ENCODE measurements around the gene ATG16L1.

ATG16L1 gene

DNA sequence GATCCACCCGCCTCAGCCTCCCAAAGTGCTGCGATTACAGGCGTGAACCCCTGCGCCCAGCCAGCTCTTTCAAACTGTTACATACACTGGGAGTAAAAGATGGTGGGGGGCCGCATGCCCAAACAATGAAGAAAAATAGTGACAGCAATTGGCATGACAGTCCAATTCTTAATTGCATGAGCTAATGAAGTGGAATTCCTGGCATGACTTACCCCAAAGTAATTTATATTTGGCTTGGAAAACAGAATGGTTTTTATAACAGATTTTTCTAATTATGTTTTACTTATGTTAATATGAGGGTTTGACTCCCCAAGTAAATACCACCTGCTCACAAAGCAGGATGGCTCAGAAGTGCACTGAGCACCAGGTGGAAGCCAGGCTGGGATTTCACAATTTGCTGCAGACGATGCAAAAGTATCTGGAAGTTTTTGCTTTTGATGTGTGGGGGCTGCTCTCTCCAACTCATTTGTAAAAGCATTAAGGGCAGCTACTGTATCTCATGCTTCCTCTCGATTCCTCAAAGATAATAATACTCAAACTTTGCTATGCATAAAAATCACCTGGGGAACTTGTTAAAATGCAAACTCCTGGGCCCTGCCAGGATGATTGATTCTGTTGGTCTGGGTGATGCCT, 24.0 kb upstream of the ATG16L1 start:
- no peak for DNase-seq (ENCODE audit: low spot score)

DNA sequence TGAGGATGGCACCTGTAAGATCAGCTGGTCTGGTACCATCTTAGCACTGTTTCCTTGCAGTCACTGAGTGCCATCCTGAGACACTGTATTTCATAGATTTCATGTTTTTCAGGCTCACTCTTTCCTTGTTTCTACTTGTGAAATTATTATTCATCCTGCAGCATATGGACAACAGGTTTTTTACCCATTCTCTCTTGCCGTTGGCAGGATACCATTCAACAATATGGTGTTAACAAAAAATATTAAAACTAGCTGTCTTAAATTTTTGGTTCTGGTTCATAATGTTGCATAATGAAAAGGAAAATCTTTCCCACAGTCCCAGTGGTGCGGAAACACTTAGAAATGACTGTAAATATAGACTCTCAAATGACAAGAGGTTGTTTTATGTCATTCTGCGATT, 23.1 kb upstream of the ATG16L1 start:
- DNase-seq (ENCODE audit: low spot score): no peak

DNA sequence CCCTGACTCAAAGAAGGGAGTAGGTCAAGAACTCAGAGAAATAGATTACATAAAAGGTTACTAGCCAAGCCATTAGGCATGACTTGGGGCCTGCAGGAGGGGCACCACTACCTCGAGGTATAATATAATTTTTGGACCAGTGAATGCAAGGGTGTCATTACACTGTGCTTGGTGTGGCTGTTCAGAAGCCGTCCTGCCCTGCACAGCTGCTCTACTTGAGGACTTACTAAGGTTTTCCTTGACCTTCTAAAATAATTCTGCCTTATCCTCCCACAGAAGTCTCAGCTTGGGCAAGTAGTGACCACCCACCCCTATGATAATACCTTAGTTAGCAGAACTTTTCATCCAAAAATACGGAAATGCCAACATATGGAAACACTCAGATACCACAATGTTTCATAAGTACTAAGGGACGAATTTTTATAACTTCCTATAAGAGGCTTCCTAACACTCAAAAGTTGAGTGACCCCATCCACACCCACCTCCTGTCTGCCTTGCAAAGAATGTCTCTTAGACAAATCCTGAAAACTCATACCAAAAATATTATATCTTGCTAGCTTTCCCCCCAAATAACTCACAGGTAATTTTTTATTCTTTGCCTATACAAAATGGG, 17.7 kb upstream of the ATG16L1 start:
- no peak for DNase-seq (ENCODE audit: low spot score)

DNA sequence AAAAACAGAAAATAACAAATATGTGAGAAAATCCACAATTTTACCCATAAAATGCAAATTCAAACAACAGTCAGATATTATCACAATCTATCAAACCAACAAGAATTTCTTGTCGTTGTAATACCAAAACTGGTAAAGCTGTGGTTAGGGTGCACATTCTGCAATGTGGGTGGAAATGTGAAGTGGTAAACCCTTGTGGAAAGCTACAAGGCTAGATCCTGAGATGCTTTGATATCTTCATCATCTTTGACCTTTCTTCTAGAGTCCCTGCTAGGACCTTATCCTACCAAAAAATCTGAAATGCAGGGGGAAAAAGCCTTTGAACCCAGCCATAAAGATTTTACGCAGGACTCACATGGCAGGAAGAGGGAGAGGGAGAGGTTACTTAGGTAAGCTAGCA, 17.2 kb upstream of the ATG16L1 start:
- no peak for DNase-seq (ENCODE audit: low spot score)

DNA sequence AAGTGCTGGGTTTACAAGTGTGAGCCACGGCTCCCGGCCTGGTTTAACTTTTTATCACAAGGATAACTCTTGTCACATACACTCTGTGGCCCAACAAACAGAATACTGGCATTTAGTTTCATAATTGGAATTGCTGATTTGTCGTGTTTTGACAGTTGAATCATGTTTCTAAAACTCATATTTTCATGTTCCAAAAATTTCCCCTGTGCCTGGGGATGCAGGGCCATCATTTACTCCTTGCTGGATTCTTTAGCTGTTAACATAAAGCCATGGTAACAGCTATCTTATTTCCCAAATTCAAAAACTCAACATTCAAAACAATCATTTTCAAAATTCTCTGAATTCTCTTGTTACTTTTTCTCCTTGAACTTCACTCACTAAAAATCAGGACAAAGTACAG, 16.5 kb upstream of the ATG16L1 start:
- DNase-seq (ENCODE audit: low spot score): no peak

DNA sequence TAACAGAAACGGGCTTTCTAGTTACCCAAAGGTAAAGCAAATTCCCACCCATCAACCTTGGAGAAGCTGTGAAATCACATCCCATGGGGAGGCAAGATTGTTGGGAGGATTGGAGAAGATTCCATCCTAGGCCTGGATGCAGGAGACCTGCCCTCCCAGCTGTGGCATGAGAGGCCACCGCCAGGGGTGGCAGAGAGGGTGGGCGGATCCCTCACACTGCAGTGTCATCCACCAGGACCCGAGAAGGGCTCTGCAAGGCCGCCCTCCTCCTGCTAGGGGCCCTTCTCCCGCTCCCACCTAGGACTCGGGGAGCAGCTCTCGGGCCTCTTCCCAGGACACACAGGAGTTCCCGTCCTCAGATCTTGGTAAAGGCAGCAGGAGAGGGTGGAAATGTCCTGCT, 15.5 kb upstream of the ATG16L1 start:
- DNase-seq (ENCODE audit: low spot score): no peak

DNA sequence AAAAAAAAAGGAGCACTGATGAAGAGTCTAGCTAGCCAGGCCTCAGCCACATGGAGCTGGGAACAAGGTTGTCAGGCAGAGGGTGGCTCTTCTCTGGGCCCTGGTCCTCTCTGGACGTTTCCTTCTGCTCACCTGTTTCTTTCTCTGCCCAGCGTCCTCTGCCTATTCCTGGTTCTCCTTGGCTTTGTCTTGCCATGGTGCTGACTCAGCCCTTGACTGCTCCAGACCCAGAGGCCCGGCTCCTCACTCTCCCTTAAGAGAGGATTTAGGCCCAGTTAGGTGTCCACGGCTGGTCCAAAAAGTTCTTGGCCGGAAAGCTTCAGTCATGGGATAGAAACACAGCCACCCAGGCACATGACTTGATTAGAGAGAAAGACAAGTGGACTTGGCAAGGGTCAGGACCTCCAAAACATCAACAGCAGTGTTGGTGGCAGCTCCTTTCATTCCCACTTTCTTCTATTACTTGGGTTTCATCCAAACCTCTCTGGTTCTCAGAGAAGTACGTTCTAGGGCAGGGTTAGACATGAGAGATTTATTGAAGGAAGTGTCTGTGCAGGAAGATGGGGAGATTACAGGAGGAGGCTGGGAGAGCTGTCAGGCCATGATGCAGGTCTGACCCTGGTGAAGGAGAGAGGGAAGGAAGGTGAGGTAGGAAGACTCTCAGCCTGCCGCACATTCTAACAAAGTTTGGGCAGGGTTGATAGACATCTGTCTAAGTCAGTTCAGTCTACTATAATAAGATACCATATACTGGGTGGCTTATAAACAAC, 14.5 kb upstream of the ATG16L1 start:
- DNase-seq (ENCODE audit: low spot score): no peak

DNA sequence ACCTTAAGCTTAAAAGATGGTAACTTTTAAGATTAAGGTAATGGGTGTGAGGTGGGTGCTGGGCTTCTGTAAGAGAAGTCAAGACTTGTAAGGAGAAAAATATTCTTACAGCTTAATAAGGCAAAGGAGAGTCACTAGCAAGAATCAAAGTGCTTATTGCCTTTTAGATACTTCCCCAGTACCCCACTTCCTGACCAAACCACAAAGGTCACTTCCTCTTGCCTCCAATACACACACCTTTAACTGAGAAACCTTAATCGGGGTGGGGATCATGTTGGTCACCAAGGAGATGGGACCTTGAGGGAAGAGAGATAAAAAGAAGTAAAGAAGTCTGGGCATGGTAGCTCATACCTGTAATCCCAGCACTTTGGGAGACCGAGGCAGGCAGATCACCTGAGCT, 10.6 kb upstream of the ATG16L1 start:
- DNase-seq (ENCODE audit: low spot score): no peak

DNA sequence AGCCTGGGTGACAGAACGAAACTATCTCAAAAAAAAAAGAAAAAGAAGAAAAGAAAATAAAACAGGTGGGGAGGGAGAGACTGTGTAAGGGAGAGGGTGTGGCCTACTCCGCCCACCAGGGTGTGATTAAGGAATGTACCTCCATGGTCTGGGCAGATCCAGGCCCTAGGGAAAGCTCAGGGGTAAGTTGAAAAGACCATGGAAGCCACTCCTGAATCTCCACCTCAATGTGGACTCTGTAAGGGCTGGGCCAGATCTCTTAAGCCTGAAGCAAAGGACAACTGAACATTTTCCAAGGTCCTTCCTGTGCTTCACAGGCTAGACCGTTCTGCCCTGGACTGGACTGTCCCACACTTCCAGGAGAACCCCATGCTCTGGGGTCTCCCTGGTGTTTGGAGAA, 9.7 kb upstream of the ATG16L1 start:
- DNase-seq (ENCODE audit: low spot score): no peak

DNA sequence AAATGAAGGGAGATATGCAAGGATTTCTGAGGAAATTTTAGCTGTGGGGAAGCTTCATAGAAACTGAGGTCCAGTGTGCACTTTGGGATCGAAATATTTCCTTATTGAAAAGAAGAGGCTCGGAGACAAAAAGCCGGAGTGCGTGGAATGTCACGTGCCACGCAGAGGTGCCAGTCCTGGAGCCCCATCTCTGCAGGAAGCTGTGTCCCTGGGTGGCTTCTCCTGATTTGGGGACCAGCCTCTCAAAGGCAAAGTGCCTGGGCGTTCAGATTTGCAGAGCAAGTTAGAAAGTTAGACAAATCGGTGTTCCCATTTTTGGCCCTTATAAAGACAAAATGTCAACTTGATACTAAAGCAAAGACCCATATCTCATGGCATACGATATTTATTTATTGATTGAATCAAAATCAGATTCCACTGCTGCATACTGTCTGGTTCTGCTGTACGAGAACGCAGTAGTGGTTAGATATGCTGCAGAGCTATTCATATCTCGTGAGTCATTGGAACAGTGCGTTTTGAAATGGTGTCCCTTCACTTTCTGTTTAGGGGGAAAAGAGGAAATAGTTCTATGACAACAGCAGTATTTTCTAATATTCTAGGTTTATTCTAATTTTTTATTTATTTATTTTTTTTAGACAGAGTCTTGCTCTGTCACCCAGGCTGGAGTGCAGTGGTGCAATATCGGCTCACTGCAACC, 9.1 kb upstream of the ATG16L1 start:
- no peak for DNase-seq (ENCODE audit: low spot score)

DNA sequence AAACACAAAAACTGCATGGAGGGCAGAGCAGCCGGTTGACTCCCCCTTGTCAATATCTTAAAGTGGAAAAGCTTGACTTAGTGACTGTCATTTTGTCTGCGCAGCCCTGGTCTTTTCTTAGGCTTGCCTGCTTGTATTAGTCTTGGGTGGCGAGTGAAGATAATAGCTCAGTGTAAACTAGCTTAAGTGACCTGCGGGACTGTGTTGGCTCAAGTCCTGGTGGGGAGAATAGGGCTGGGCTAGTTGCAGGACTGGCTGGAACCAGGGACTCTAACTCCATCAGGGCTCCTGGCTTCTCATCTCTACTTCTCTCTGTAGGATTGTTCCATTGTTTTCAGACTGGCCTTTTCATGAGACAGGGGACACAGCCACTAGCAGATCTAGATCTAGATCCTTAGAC, 8.1 kb upstream of the ATG16L1 start:
- DNase-seq (ENCODE audit: low spot score): no peak

DNA sequence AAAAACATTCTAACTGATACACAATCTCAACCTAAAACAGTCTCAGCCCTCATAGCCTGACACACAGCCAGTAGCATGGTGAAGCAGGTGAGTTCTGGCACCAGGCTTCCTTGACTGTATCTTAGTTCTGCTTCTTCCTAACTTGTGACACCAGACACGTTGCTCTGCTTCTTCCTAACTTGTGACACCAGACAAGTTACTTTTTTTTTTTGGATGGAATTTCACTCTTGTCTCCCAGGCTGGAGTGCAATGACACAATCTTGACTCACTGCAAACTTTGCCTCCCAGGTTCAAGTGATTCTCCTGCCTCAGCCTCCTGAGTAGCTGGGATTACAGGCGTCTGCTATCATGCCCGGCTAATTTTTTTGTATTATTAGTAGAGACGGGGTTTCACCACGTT, 6.7 kb upstream of the ATG16L1 start:
- no peak for DNase-seq (ENCODE audit: low spot score)

DNA sequence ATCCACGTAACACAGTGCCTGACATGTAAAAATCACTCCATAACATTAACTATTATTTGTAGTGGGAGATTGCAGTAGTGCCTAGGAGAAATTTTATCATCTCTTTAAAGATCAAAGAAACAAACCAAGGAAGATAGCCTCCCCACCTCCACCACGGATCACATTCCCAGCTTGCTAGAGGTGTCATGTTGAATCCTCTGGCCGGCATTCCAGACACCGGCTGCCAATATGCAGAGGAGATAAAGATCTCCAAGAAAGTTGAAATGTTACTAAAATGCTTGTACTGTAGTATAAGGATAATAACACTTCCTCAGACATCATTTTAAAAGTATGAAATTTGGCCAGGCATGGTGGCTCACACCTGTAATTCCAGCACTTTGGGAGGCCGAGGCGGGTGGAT, 6.1 kb upstream of the ATG16L1 start:
- no peak for DNase-seq (ENCODE audit: low spot score)

DNA sequence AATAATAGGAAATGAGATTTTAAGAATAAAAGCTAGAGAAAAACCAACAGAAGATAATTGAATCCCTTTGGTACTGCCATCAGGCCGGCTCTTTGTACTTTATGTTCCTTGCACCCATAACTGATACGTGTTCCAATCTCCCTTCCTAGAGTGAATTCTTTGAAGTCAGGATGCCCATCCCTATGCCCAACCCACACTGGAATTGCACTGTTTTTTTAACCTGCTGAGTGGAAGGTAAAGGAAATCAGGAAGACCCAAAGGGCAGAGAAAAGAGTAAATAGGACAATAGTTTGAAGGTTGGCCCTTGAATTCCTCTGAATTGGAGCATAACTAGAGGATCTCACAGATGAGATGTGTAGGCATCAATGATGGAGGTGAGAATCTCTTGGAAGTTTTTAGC, 4.4 kb upstream of the ATG16L1 start:
- no peak for DNase-seq (ENCODE audit: low spot score)

DNA sequence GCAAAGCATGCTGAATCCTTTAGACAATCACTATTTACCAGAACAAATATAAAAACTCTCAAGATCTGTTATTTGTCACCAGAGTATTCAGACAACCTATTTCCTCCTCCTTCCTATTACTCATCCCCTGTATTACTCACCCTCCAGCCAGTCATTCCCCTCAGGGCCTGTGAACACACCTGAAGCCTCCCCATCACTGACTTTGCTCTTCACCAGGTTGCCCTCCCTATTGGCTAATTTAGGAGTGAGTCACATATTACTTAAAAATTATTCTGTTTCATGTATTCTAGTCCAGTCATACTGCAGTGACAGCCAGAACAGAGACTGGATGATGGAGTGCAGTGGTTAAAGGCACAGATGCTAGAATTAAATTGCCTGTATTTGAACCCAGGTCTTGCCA, 3.7 kb upstream of the ATG16L1 start:
- DNase-seq (ENCODE audit: low spot score): no peak

DNA sequence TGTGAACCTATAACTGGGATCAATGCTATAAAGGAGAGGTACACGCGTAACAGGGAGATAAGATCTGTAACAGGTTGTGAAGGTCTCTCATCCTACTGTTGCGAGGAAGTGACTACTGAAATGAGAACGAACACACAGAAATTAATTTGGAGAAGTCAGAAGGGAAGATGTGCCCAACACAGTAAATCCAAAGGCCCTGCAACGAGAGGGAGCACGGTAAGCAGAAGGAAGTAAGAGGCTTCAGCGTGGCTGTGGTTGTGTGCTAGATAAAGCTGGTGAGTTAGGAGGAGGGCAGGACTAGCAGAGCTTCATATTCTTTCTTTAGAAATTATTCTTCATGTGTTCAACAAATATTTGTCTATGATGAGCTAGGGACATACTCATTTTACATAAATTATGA, 2.5 kb upstream of the ATG16L1 start:
- DNase-seq (ENCODE audit: low spot score): no peak

DNA sequence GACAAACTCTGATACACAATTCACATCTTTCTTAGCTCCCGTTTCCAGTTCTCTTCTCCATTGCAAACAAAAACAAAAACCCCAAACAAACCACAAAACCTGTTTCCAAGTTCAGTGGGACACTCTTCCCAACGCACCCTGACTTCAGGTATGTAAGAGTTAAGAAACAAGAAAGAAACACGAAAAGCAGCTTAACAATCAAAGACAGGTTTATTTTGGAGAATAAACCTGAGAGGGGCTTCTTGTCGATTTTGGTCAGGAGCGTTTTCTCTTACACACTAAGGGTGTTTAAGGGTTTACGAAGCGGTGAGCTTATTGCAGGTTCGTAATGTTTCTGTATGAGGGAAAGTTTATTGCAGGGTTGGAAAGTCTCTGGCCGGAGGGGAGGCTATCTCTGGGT, 905 bp upstream of the ATG16L1 start:
- no peak for DNase-seq (ENCODE audit: low spot score)

DNA sequence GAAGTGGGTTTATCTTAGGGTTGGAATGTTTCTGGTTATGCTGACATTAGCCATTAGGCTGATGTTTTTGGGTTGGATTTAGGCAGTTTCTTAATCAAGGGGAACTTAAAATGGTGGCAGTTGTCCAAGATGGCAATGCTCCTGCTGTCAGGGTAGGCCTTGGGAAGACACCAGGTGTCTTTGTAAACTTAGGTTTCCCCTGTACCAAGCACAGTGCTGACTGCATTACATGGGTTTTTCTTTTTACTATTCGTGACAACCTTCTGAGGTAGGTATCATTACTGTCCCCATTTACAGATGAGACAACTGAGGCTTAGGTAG, 528 bp upstream of the ATG16L1 start:
- no peak for DNase-seq (ENCODE audit: low spot score)

DNA sequence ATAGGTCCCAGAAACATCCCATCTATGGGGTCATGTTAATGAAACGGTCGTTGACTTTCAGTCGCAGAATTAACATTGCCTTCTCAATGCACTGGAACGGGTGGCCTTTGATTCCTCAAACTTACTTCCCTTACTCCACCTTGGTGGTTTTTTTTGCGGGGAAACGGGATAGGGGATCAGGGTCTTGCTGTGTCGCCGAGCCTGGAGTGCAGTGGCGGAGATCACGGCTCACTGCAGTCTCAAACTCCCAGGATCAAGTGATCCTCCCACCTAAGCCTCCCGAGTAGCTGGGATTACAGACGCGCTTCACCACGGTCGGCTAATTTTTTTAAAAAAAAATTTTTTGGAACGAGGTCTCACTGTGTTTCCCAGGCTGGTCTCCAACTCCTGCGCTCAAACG, 754 bp downstream of the ATG16L1 start:
- DNase-seq (ENCODE audit: low spot score): no peak

DNA sequence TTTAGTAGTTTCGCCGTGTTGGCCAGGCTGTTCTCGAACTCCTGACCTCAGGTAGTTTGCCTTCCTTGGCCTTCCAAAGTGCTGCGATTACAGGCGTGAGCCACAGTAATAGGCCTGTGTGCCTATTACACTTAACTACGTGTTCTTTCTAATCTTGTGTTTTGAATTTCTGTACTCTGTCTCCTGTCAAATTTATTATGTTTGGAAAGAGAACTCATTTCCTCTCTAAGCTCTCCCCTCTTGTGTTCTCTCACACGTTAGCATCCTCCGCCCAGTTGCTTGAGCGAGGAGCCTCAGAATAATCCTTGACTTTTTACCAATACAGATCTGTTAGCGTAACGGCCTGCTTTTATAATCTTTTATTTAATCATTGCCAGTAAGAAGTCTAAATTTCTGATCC, 3.7 kb downstream of the ATG16L1 start:
- DNase-seq (ENCODE audit: low spot score): no peak

DNA sequence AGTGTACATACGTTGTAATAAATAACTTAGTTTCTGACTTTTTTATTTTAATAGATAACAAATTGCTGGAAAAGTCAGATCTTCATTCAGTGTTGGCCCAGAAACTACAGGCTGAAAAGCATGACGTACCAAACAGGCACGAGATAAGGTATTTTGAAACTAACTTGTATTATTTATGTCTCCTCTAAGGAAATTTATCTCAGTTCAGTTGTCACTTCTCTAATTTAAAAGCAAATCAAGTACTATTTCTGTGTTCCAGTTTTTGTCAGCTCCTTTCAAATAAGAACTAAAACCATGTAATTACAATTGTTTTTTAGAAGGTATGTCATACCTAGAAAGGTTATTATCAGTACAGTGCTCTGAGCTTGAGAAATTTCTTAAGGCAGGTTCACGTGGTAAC, 4.6 kb downstream of the ATG16L1 start:
- no peak for DNase-seq (ENCODE audit: low spot score)

DNA sequence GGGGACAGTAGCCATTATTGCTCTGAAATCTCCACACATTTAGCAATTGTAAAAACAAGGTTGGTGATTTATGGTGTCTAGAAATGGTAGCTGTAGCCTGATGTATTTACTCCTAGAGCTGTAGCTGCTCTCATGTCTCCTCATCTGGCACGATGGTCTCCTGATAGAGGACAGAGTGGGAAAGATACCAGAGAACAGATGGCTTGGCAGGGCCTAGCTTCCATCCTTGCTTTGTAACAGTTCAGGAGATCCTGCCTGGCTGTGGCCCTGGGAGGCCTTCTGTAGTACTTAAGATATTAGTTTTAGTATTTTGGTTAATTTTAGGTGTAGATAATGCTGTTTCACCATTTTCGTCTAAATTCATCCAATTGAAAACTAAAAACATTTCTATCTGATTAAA, 6.7 kb downstream of the ATG16L1 start:
- peak; percentile 87 for DNase-seq (ENCODE audit: low spot score)

DNA sequence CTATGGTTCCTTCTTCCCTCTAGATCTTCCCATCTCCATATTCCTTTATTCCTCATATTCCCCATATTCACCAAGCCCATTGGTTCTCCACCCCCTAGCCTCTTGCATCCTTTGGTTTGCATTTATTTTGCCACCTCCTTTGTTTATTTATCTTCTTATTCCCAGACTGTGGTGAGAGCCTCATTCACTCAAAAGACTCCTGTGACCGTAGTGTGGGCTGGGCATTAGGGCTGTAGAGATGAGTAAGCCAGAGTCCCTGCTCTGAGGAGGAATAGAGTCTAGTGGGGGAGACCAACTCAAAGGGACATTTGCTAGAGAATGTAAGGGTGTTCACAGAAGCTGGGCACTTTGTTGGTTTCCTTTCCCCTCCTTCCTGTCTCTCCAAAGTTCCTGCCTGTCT, 8.3 kb downstream of the ATG16L1 start:
- DNase-seq (ENCODE audit: low spot score): no peak

Measured in cerebellar cortex (tissue), 1 donor.